GM18498 (cell line): Measurements from ENCODE around the gene EFR3B.
"Not testable (repeated sequence)": the region's sequence is repeated elsewhere in the genome, so short reads cannot be mapped to it uniquely, and the experiment has no call there.

Experiments
- ATAC-seq: cut with Tn5 transposase; IDR thresholded peaks from one replicate; pipeline ENCODE4 v1.9.1; 2021; ENCODE audit warnings: mild to moderate bottlenecking, moderate library complexity; ENCODE audit not compliant: unreplicated experiment

EFR3B gene

GRCh38 chr2:25102352-25102751 is 60.5 kb downstream of the EFR3B start:
- not testable (repeated sequence) for ATAC-seq

GRCh38 chr2:25103287-25103871 is 61.5 kb downstream of the EFR3B start:
- no peak for ATAC-seq

- no peak for ATAC-seq
These were observed 62.9 kb downstream of the EFR3B start for GRCh38 chr2:25104736-25105135.

GRCh38 chr2:25105336-25106085 is 63.6 kb downstream of the EFR3B start:
- ATAC-seq = no peak

- ATAC-seq = no peak
These were observed 67.9 kb downstream of the EFR3B start for GRCh38 chr2:25109822-25110221.

- no peak for ATAC-seq
These were observed 70.2 kb downstream of the EFR3B start for GRCh38 chr2:25112113-25112512.

GRCh38 chr2:25115249-25115883 is 73.5 kb downstream of the EFR3B start:
- no peak for ATAC-seq

GRCh38 chr2:25115902-25116301 is 74.0 kb downstream of the EFR3B start:
- no peak for ATAC-seq

GRCh38 chr2:25116956-25117355 is 75.1 kb downstream of the EFR3B start:
- ATAC-seq = no peak

GRCh38 chr2:25119263-25119662 is 77.4 kb downstream of the EFR3B start:
- no peak for ATAC-seq

GRCh38 chr2:25122367-25122766 is 80.5 kb downstream of the EFR3B start:
- ATAC-seq = no peak

GRCh38 chr2:25123682-25124081 is 81.8 kb downstream of the EFR3B start:
- no peak for ATAC-seq

- no peak for ATAC-seq
These were observed 83.3 kb downstream of the EFR3B start for GRCh38 chr2:25125189-25125588.

GRCh38 chr2:25125976-25126375 is 84.1 kb downstream of the EFR3B start:
- no peak for ATAC-seq

- not testable (repeated sequence) for ATAC-seq
These were observed 85.2 kb downstream of the EFR3B start for GRCh38 chr2:25127071-25127470.

GRCh38 chr2:25127646-25128045 is 85.8 kb downstream of the EFR3B start:
- no peak for ATAC-seq

GRCh38 chr2:25129901-25130520 is 88.1 kb downstream of the EFR3B start:
- no peak for ATAC-seq

- ATAC-seq = no peak
These were observed 89.3 kb downstream of the EFR3B start for GRCh38 chr2:25131253-25131566.

GRCh38 chr2:25131567-25132298 is 89.9 kb downstream of the EFR3B start:
- ATAC-seq = no peak

- ATAC-seq = no peak
These were observed 90.4 kb downstream of the EFR3B start for GRCh38 chr2:25132299-25132635.

GRCh38 chr2:25132693-25133092 is 90.8 kb downstream of the EFR3B start:
- no peak for ATAC-seq
